Measurements from ENCODE around the gene PYGB.

- TF ChIP-seq EZH2 (IDR thresholded peaks at IDR 0.05; ENCODE audit: borderline replicate concordance, insufficient read depth, low read depth, low read length, poor library complexity, severe bottlenecking): no peak
- no peak for TF ChIP-seq CTCF (IDR thresholded peaks at IDR 0.05)
These were observed 38.0 kb upstream of the PYGB start for GRCh38 chr20:25209911-25210310.

Data from B cell (primary cell).